Measurements from ENCODE around the gene FAR1.

The FAR1 gene

GRCh38 chr11:13781153-13781552 lies 112.7 kb downstream of the FAR1 start:
- Histone ChIP-seq H3K79me2 (ENCODE audit: insufficient read depth, low read length) (no peaks in the 10 kb centered on the region), H3K4me2 (ENCODE audit: insufficient read depth, low read length) (no peak overlapping the region), H3K27me3 (ENCODE audit: insufficient read depth, low read length, poor library complexity) (peaks cover 6% of the 10 kb centered on the region), H3K9me3 (ENCODE audit: insufficient read depth, low read length, severe bottlenecking) (no peaks in the 10 kb centered on the region), H3K4me3 (ENCODE audit: low read depth in 1 of 2, low read length in 2 of 2) (no peak overlapping the region), H3K4me1 (ENCODE audit: insufficient read depth, low read length) (no peaks in the 10 kb centered on the region), H4K20me1 (ENCODE audit: insufficient read depth, low read length) (no peaks in the 10 kb centered on the region), H3K27ac (ENCODE audit: low read length) (no peak overlapping the region), H2AFZ (ENCODE audit: low read depth, low read length) (no peak overlapping the region), H3K36me3 (ENCODE audit: insufficient read depth, low read length) (no peaks in the 10 kb centered on the region), H3K9ac (ENCODE audit: low read depth, low read length) (no peak overlapping the region)
- ATAC-seq (ENCODE audit: insufficient read depth, low read depth) (no peak), DNase-seq (no peak)
- TF ChIP-seq CTCF (IDR thresholded peaks at IDR 0.05; ENCODE audit: borderline replicate concordance, extremely low read depth, low read length, poor library complexity, severe bottlenecking) (no peak), EZH2 (IDR thresholded peaks at IDR 0.05; ENCODE audit: borderline replicate concordance, low read depth, low read length, severe bottlenecking) (no peak)
